Activated CD4-positive, CD25-positive, alpha-beta regulatory T cell treated with anti-CD3 and anti-CD28 coated beads, Interleukin-2, amount 50 U/mL, for 72 hours (primary cell): ENCODE measurements around the gene C5.
"Not testable (repeated sequence)": the region's sequence is repeated elsewhere in the genome, so short reads cannot be mapped to it uniquely, and the experiment has no call there.

Experiments
- DNase-seq: peaks from one replicate; pipeline ENCODE4 v3.0.0; 2021

C5 gene

DNA sequence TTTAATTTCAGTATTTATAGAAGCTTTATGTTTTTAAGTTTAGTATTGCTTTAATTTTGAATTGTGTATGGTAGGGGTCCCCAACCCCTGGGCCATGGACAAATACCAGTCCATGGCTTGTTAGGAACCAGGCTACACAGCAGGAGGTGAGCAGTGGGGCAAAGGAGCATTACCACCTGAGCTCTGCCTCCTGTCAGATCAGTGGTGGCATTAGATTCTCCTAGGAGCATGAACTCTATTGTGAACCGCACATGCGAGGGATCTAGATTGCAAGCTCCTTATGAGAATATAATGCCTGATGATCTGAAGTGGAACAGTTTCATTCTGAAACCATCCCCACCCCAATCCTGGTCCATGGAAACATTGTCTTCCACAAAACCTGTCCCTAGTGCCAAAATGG is 1.9 kb downstream of the C5 start:
- no peak for DNase-seq

GRCh38 chr9:121038804-121039203 is 11.3 kb downstream of the C5 start:
- DNase-seq, result no peak

GRCh38 chr9:121038362-121038761 is 11.7 kb downstream of the C5 start:
- no peak for DNase-seq

- DNase-seq, result not testable (repeated sequence)
These were observed 14.4 kb downstream of the C5 start for GRCh38 chr9:121035717-121036116.

GRCh38 chr9:121034529-121034928 is 15.5 kb downstream of the C5 start:
- DNase-seq, result no peak

GRCh38 chr9:121029469-121029868 is 20.6 kb downstream of the C5 start:
- no peak for DNase-seq

DNA sequence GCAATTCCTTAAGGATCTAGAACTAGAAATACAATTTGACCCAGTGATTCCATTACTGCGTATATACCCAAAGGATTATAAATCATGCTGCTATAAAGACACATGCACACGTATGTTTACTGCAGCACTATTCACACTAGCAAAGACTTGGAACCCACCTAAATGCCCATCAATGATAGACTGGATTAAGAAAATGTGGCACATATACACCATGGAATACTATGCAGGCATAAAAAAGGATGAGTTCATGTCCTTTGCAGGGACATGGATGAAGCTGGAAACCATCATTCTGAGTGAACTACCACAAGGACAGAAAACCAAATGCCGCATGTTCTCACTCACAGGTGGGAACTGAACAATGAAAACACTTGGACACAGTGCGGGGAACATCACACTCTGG is 21.8 kb downstream of the C5 start:
- not testable (repeated sequence) for DNase-seq

GRCh38 chr9:121026768-121027167 is 23.3 kb downstream of the C5 start:
- no peak for DNase-seq

GRCh38 chr9:121026260-121026691 is 23.8 kb downstream of the C5 start:
- no peak for DNase-seq

DNA sequence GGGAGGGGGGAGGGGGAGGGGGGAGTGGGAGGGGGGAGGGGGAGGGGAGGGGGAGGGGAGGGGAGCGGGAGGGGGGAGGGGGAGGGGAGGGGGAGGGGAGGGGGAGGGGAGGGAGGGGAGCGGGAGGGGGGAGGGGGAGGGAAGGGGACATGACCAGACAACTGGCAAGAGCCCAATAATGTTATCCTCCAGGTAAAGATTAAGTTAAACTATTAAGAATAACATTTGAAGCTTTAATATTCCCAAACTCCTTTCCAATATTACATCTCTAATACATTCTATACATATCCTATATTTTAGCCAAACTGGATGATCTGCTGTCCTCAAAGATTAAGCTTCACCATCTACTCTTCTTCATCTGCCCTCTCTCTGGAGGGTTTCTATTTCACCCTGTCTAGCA is 25.8 kb downstream of the C5 start:
- no peak for DNase-seq

GRCh38 chr9:121023064-121023463 is 27.0 kb downstream of the C5 start:
- no peak for DNase-seq

DNA sequence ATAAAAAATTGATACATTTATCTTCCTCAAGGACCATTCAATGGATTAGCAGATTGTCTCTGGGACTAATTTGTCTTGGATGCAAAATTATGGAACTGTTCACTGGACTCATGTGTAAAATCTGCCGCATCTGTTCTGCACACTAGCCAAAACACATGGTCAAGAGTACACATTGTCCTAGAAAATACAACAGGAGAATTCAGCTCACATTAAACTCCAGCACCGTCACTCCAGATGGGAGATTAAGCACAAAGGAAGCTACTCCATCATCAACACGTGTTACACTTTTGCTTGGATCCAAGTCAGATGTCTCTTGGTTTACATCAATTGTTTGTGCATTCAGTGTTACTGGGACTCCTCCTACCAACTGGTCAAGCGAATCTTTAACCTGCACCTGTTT is 28.8 kb downstream of the C5 start:
- no peak for DNase-seq

DNA sequence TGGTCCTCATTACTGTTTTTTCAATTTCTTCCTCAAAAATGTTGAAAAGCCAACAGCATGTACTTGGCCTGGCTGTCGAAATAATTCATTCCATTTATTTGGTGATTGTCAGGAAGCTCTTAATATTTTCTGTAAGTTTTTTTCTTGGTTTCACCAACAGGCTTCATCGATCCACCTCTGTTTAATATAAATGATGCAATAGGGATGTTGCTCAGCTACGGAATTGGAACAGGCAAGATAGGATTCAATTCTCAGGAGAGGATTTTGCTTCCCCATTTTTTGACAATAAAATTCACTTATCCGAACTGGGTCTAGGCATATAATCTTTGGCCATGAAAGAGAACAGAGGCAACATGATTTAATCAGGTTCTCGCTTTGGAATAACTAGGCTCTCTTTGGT is 30.8 kb downstream of the C5 start:
- no peak for DNase-seq

- no peak for DNase-seq
These were observed 36.2 kb downstream of the C5 start for GRCh38 chr9:121013911-121014310.

DNA sequence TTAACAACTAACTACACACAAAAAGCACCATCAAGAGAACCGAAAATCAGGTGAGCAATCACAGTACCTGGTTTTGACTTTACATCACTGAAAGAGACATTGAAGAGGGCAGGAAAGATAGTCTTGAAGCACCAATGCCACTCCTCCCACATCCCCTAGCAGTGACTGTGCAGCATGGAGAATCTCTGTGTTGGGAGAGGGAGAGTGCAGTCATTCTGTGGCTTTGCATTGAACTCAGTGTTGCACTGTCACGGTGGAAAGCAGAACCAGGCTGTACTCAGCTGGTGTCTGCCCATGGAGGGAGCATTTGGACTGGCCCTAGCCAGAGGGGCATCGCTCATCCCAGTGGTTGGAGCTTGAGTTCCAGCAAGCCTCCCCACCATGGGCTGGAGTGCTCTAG is 40.4 kb downstream of the C5 start:
- DNase-seq, result no peak

DNA sequence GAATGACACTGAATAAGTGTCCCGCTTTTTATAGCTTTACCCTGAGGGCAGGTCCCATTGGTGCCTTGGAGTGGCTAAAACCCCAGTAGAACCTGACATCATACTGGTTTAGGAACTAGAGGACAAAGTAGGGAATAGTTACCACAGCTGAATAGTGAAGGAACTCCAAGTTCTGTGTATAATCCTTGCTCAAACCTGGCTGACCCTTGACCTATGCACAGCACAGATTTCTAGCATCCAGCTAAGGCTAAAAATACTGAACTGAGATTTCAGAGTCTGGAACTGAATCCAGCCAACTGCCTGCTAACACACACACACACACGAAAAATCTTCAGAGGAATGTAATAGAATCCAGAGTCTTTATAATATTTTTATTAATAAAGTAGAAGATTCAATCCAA is 50.8 kb downstream of the C5 start:
- DNase-seq, result no peak

DNA sequence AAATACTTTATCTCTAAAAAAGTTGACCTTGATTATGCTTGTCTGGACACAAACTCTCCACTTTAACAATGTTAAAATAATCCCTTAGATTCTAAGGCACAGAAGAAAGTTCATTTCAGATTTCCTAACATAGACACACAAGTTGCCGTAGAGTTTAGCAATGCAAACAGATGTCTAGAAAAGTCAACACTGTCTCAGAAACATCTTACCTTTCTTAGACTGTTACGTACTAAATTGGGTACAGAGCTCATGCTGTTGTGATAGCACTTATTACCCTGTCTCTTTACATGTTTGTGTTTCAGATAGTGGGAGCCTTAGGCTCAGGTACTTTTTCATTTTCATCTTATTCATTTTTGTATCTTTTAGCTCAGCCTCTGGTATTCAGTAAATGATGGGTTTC is 52.0 kb downstream of the C5 start:
- DNase-seq, result no peak

DNA sequence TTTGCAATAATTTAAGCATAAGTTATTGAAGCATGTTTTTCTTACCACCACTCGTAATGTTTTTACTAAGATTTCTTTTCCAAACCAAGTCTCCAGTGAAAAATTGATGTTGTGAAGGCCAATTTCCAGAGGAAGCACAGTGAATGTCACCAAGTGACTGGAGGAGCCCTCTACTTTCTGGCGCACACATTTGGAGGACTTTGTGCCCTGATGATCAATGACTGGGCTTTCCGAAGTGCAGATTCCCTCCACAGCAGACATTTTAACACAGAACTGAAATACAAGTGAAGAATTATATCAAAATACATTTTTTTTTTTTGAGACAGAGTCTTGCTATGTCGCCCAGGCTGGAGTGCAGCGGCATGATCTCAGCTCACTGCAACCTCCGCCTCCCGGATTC is 52.6 kb downstream of the C5 start:
- DNase-seq, result no peak

GRCh38 chr9:120996409-120996808 is 53.7 kb downstream of the C5 start:
- DNase-seq, result no peak

DNA sequence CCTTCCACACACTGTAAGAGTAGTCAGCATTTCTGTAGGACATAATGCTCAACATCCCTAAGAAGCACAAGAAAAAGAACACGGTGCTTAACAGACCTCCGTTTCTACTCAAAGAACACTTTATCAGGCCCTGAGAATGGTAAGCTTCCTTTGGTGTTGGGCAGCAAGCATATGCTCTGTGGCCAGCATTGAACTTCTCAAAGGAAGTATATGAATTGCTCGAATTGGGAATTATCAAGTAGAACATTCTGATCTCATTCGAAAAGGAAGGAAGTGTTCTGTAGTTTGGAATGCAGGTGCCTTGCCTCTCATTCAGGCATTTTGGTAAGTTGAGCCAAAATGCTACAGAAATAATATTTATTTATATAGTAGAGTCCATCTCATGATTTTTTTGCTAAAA is 61.0 kb downstream of the C5 start:
- DNase-seq, result no peak

DNA sequence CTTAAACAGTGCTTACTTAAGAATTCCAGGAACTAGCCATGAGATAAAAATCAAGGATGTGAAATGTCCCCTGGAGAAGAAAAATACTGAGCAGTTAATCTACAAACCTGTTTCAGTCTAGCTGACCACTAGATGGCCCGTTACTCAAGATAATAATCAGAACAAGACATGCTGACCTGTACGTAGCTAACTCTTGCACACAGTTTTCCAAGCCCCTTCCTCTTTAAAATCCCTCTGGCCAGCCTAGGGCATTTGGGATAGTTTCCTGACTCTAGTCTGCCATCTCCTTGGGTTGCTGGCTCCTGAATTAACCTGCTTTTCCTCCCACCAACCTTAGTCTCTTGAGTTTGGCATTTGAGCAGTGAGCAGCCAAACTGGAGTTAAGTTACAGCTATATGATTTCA is 64.3 kb downstream of the C5 start:
- DNase-seq, result no peak

- no peak for DNase-seq
These were observed 66.7 kb downstream of the C5 start for GRCh38 chr9:120983259-120983837.

GRCh38 chr9:120982836-120983235 is 67.2 kb downstream of the C5 start:
- no peak for DNase-seq

DNA sequence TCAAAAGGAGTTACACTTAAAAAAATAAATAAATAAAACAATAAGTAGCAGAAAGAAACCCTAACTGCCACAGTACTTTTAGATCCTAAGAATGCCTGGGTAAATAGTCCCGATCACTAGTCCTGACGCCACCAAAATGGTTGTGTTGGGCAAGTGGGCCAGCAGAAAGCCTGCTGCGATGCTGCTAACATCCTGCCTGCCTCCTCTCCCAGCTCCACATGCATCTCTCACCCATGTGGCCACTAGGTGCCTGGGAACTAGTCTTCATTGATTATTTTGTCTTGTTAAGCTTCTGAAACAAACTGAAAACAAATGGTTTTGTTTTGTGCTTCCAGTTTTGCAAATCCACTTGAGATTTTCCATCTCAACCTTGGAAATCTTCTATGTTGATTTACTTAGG is 69.1 kb downstream of the C5 start:
- DNase-seq, result no peak

GRCh38 chr9:120979797-120980196 is 70.3 kb downstream of the C5 start:
- no peak for DNase-seq

- no peak for DNase-seq
These were observed 71.1 kb downstream of the C5 start for GRCh38 chr9:120978987-120979386.
